GM12892 (cell line): ENCODE measurements around the gene ARID1A.

Experiments
- DNase-seq: peaks from one replicate; pipeline ENCODE4 v3.0.0; 2011; ENCODE audit not compliant: insufficient read length
- FAIRE-seq: peaks from 2 replicates; lab custom pipeline; 2011; peaks lifted over from hg19 to GRCh38; lab: Jason Lieb, UNC
- POLR2A ChIP-seq: IDR thresholded peaks from 2 replicates; pipeline ENCODE4 v1.6.1; 2011; ENCODE audit warnings: low read depth, low read length, control low read depth
- POLR2AphosphoS5 ChIP-seq: IDR thresholded peaks from 2 replicates; pipeline ENCODE4 v1.6.1; 2011; ENCODE audit warnings: low read depth, low read length, control low read depth
- TAF1 ChIP-seq: IDR thresholded peaks from 2 replicates; pipeline ENCODE4 v1.6.1; 2011; ENCODE audit warnings: low read depth, mild to moderate bottlenecking, control low read depth, low read length, borderline replicate concordance

ARID1A gene

DNA sequence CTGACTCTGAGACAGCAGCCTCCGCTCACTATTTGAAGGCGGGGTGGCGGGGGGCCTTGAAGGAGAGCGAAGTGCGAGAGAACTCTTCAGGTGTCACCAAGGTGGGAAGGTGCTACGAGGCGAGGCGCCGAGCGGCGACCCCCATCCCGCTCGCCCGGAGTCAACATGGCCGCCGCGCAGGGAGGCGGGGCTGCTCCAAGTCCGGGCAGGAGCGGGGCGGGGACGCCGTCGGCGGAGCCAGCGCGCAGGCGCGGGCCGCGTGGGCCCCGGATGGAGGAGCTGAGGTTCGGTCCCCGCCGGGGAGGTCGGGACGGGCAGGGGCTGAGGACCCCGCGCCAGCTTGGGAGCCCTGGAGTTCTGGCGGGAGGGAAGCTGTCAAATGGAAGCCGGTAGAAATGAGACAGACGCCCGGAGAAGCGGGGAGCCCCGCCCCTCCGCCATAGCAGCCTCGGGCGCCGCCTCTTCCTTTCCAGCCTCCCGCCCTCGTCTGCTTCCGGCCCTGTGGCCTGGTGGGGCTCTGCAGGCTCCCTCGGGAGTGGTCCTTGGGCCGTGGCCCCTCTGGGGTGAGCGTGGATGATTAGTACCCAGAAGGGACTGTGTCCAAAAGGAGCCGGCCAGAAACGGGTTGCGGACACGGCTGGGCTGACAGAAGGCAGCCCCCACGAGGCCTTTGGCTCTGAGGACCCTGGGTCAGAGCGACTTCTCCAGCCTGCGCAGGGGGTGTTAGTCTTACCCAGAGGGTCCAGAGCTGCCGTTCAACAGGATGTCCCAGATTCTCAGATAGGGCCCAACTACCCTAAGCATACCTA is 92.1 kb downstream of the ARID1A start, which contains the start of gene PIGV:
Gene PIGV, plus strand, starts transcription at position 245 of the 809 bp plus-strand sequence. CDS start 2,866 bp downstream, outside the sequence.
- peak; percentile 93 for FAIRE-seq

GRCh38 chr1:26788515-26788785 is 92.6 kb downstream of the ARID1A start:
- DNase-seq (no peak), FAIRE-seq (no peak)
- TF ChIP-seq POLR2AphosphoS5 = 0 out of 2 replicates have a peak, but pooled peaks have one; percentile 16
- TF ChIP-seq POLR2A = no peak
- no peak for TF ChIP-seq TAF1

More for the DNA sequence above, 92.1 kb downstream of the ARID1A start, which contains the start of gene PIGV:
- TF ChIP-seq POLR2AphosphoS5 (peak; percentile 80), POLR2A (peak; percentile 80), TAF1 (peak; percentile 23; the same call in 1 of the 2 replicates)
- peak; percentile 81 for DNase-seq

DNA sequence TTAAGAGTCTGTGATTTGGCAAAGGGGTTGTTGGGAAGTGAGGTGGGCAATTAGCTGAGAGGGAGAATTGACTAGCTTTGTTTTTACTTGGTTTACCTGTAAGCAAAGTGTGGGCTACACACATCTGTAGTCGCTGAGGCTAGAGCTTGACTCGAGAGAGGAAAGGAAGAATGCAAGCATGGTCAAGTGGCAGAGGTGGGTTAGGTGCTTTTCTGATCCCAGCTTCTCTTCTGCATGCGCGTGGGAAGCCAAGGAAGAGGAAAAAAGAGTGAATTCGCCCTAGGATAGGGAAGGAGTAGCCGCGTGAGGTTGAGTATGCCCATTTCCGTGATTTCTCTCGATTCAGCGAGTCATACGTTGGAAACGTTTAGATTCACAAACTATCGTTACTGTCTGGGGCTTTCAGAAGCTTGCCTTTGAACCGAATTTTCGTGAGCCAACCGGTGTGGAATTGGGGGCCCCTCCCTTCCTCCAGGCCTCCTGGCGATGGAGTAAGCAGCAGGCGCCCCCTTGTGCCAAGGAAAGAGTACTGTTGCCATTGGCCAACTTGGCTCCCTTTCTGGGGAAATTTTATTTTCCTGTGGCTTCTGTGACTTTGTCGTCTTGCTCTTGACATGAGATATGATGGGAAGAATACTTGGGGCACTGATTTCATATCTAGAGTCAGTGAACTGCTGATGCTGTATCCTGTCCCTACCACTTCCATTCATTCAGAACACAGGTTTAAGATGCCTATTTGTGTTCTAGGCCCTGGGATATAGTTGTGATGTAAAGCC is 93.2 kb downstream of the ARID1A start:
- peak; percentile 59 for DNase-seq
- TF ChIP-seq POLR2AphosphoS5 (0 out of 2 replicates have a peak, but pooled peaks have one; percentile 60), POLR2A (peak; percentile 57; the same call in 1 of the 2 replicates), TAF1 (no peak)
- peak; percentile 91 for FAIRE-seq

DNA sequence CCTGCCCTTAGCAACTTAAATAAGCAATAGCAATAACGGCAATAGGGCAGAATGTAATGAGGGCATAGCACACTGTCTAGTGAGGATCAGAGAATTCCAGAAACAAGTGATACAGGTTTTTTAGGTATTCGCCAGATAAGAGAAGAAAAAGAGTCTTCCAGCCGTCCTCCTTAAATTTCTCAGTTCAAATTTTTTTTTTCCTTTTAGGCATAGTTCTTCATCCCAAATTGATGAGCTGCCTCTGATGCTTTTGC is 93.7 kb downstream of the ARID1A start:
- FAIRE-seq = no peak
- TF ChIP-seq TAF1 (no peak), POLR2A (no peak), POLR2AphosphoS5 (no peak)
- DNase-seq = no peak

GRCh38 chr1:26789931-26790330 is 94.1 kb downstream of the ARID1A start:
- no peak for FAIRE-seq
- TF ChIP-seq TAF1 (no peak), POLR2A (no peak), POLR2AphosphoS5 (no peak)

GRCh38 chr1:26790551-26790953 is 94.7 kb downstream of the ARID1A start:
- DNase-seq (no peak), FAIRE-seq (peak; percentile 89)
- TF ChIP-seq TAF1 = no peak

More at GRCh38 chr1:26789931-26790330, 94.1 kb downstream of the ARID1A start:
- DNase-seq = no peak

GRCh38 chr1:26791148-26791547 is 95.3 kb downstream of the ARID1A start:
- DNase-seq (no peak), FAIRE-seq (no peak)
- TF ChIP-seq POLR2A (no peak), POLR2AphosphoS5 (no peak), TAF1 (no peak)

- no peak for TF ChIP-seq POLR2AphosphoS5
- no peak for TF ChIP-seq TAF1
- no peak for TF ChIP-seq POLR2A
- no peak for FAIRE-seq
- no peak for DNase-seq
Measured at GRCh38 chr1:26791626-26792025, 95.8 kb downstream of the ARID1A start.

GRCh38 chr1:26792924-26793323 is 97.1 kb downstream of the ARID1A start:
- DNase-seq (no peak), FAIRE-seq (no peak)
- TF ChIP-seq POLR2A (no peak), TAF1 (no peak), POLR2AphosphoS5 (no peak)

DNA sequence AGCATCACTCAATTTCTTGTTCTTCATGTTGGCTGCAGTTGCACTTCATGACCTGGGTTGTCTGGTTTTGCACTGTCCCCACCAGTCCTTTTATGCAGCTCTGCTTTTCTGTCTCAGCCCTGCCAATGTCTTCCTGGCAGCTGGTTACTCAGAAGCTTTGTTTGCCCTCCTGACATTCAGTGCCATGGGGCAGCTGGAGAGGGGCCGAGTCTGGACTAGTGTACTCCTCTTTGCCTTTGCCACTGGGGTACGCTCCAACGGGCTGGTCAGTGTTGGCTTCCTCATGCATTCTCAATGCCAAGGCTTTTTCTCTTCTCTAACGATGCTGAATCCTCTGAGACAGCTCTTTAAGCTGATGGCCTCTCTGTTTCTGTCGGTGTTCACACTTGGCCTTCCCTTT is 98.6 kb downstream of the ARID1A start:
- FAIRE-seq (no peak), DNase-seq (no peak)
- no peak for TF ChIP-seq TAF1
- TF ChIP-seq POLR2A = no peak
- TF ChIP-seq POLR2AphosphoS5 = no peak

GRCh38 chr1:26797627-26798026 is 101.8 kb downstream of the ARID1A start:
- no peak for FAIRE-seq
- no peak for DNase-seq
- no peak for TF ChIP-seq POLR2A
- TF ChIP-seq POLR2AphosphoS5 = no peak
- no peak for TF ChIP-seq TAF1
